ENCODE data around the gene PPP1R1B.

Gene PPP1R1B

GRCh38 chr17:39651923-39652586 lies 25.3 kb downstream of the PPP1R1B start:
- no peak for TF ChIP-seq CTCF (IDR thresholded peaks at IDR 0.05; ENCODE audit: extremely low read depth, insufficient read depth, missing control alignments)
- in situ Hi-C loops (cut with MboI; ENCODE audit: low pct_unique_long_range_greater_than_20kb, low sequenced_read_pairs, unreplicated experiment) = no loop called here

GRCh38 chr17:39652587-39653315 lies 26.0 kb downstream of the PPP1R1B start:
- in situ Hi-C loops (cut with MboI; ENCODE audit: low pct_unique_long_range_greater_than_20kb, low sequenced_read_pairs, unreplicated experiment) = no loop called here
- TF ChIP-seq CTCF (IDR thresholded peaks at IDR 0.05; ENCODE audit: extremely low read depth, insufficient read depth, missing control alignments) = no peak
- no peak for DNase-seq (ENCODE audit: low spot score)

More at GRCh38 chr17:39651923-39652586, 25.3 kb downstream of the PPP1R1B start:
- no peak for DNase-seq (ENCODE audit: low spot score)

- in situ Hi-C loops (cut with MboI; ENCODE audit: low pct_unique_long_range_greater_than_20kb, low sequenced_read_pairs, unreplicated experiment) = no loop called here
- no peak for DNase-seq (ENCODE audit: low spot score)
- no peak for TF ChIP-seq CTCF (IDR thresholded peaks at IDR 0.05; ENCODE audit: extremely low read depth, insufficient read depth, missing control alignments)
Observed at GRCh38 chr17:39653316-39653661, 26.5 kb downstream of the PPP1R1B start.

- in situ Hi-C loops (cut with MboI; ENCODE audit: low pct_unique_long_range_greater_than_20kb, low sequenced_read_pairs, unreplicated experiment) = no loop called here
- TF ChIP-seq CTCF (IDR thresholded peaks at IDR 0.05; ENCODE audit: extremely low read depth, insufficient read depth, missing control alignments) = peak; percentile 92
- DNase-seq (ENCODE audit: low spot score) = peak; percentile 94
Observed at GRCh38 chr17:39653662-39654331, 27.0 kb downstream of the PPP1R1B start.

GRCh38 chr17:39655105-39655504 lies 28.4 kb downstream of the PPP1R1B start:
- no peak for TF ChIP-seq CTCF (IDR thresholded peaks at IDR 0.05; ENCODE audit: extremely low read depth, insufficient read depth, missing control alignments)
- in situ Hi-C loops (cut with MboI; ENCODE audit: low pct_unique_long_range_greater_than_20kb, low sequenced_read_pairs, unreplicated experiment) = no loop called here
- DNase-seq (ENCODE audit: low spot score) = no peak

GRCh38 chr17:39658346-39658745 lies 31.6 kb downstream of the PPP1R1B start:
- no peak for TF ChIP-seq CTCF (IDR thresholded peaks at IDR 0.05; ENCODE audit: extremely low read depth, insufficient read depth, missing control alignments)
- no peak for DNase-seq (ENCODE audit: low spot score)
- in situ Hi-C loops (cut with MboI; ENCODE audit: low pct_unique_long_range_greater_than_20kb, low sequenced_read_pairs, unreplicated experiment) = no loop called here

Data from GM13977 (cell line).